Measurements from ENCODE around the gene ABI3BP. TPM values are rescaled to one million over a fixed set of nuclear protein-coding genes. Genes with fewer than 3 reads are reported as not detected.
A peak's percentile ranks its signal among the peaks of the same experiment; 100 is the strongest.
"Not testable (repeated sequence)": the region's sequence is repeated elsewhere in the genome, so short reads cannot be mapped to it uniquely, and the experiment has no call there.

Gene ABI3BP
- polyA plus RNA-seq, 1 of the 3 experiments (the other 2 are of a cell fraction): 8.4 TPM

GRCh38 chr3:100953103-100953502 lies 40.1 kb downstream of the ABI3BP start:
- Histone ChIP-seq H3K4me1 (ENCODE audit: control insufficient read depth in 1 of 2, insufficient read depth in 2 of 2, low read depth in 1 of 2, low read length in 1 of 2) (peaks cover 0 to 8% of the 10 kb centered on the region in 2 experiments; a peak in 2 of 4 replicates), H3K9ac (no peak overlapping the region), H3K4me3 (ENCODE audit: low read depth in 2 of 2, low read length in 1 of 2) (no peak overlapping the region), H4K20me1 (ENCODE audit: insufficient read depth) (no peaks in the 10 kb centered on the region), H3K27ac (ENCODE audit: low read depth in 2 of 2, low read length in 1 of 2) (no peak overlapping the region), H2AFZ (ENCODE audit: low read depth) (no peak overlapping the region), H3K36me3 (replicated peaks in 1 of 2; ENCODE audit: control insufficient read depth in 1 of 2, insufficient read depth in 2 of 2, low read length in 1 of 2) (no peaks in the 10 kb centered on the region), H3K9me3 (no peaks in the 10 kb centered on the region), H3K79me2 (ENCODE audit: insufficient read depth) (no peaks in the 10 kb centered on the region), H3K4me2 (no peak overlapping the region), H3K27me3 (ENCODE audit: insufficient read depth) (no peaks in the 10 kb centered on the region), H3K9me2 (no peaks in the 10 kb centered on the region), H3F3A (replicated peaks; ENCODE audit: insufficient read depth) (peaks cover 28% of the 10 kb centered on the region)
- TF ChIP-seq FOSL2 (IDR thresholded peaks at IDR 0.05; ENCODE audit: borderline replicate concordance, low read depth) (no peak), SMC3 (IDR thresholded peaks at IDR 0.05; ENCODE audit: low read depth, low read length) (no peak), NRF1 (IDR thresholded peaks at IDR 0.05; ENCODE audit: low read depth, low read length) (no peak), ZBTB33 (IDR thresholded peaks at IDR 0.05; ENCODE audit: borderline replicate concordance, low read depth) (no peak), EZH2phosphoT487 (IDR thresholded peaks at IDR 0.05; ENCODE audit: borderline replicate concordance, low read depth) (no peak), RXRA (IDR thresholded peaks at IDR 0.05; ENCODE audit: borderline replicate concordance, low read depth) (no peak), CTCF (IDR thresholded peaks at IDR 0.05) (peak; percentile 39)
- WGBS (ENCODE audit: low lambda C conversion rate): 62% methylated on average over 4 of the region's 4 CpGs
- DNase-seq: no peak
- POLR2A ChIA-PET: no interaction called here
- CTCF ChIA-PET: interaction anchor here (1.3 kb wide), 1 partner anchor 13 kb away, joined by 4 read pairs; no protein-coding TSS in a partner anchor

- CTCF ChIA-PET: interaction anchor here (0.6 kb wide), 1 partner anchor 249 kb away, joined by 3 read pairs; no protein-coding TSS in a partner anchor
- Histone ChIP-seq H2AFZ (ENCODE audit: low read depth) (no peak overlapping the region), H4K20me1 (ENCODE audit: insufficient read depth) (no peaks in the 10 kb centered on the region), H3K36me3 (replicated peaks in 1 of 2; ENCODE audit: control insufficient read depth in 1 of 2, insufficient read depth in 2 of 2, low read length in 1 of 2) (no peaks in the 10 kb centered on the region), H3K4me3 (ENCODE audit: low read depth in 2 of 2, low read length in 1 of 2) (no peak overlapping the region), H3K9me3 (no peaks in the 10 kb centered on the region), H3K9ac (no peak overlapping the region), H3K4me1 (ENCODE audit: control insufficient read depth in 1 of 2, insufficient read depth in 2 of 2, low read depth in 1 of 2, low read length in 1 of 2) (no peaks in the 10 kb centered on the region), H3K27me3 (ENCODE audit: insufficient read depth) (no peaks in the 10 kb centered on the region), H3F3A (replicated peaks; ENCODE audit: insufficient read depth) (no peaks in the 10 kb centered on the region), H3K4me2 (no peak overlapping the region), H3K27ac (ENCODE audit: low read depth in 2 of 2, low read length in 1 of 2) (no peak overlapping the region), H3K9me2 (no peaks in the 10 kb centered on the region), H3K79me2 (ENCODE audit: insufficient read depth) (no peaks in the 10 kb centered on the region)
- 83% methylated on average over 3 of the region's 3 CpGs for WGBS (ENCODE audit: low lambda C conversion rate)
- POLR2A ChIA-PET: no interaction called here
- no peak for TF ChIP-seq SMC3 (IDR thresholded peaks at IDR 0.05; ENCODE audit: low read depth, low read length)
- TF ChIP-seq TEAD4 (IDR thresholded peaks at IDR 0.05; ENCODE audit: borderline replicate concordance, insufficient read depth): no peak
- no peak for DNase-seq
These were observed 46.1 kb downstream of the ABI3BP start for GRCh38 chr3:100947119-100947518.

- H3K79me2 ChIP-seq (ENCODE audit: insufficient read depth); CTCF ChIA-PET; POLR2A ChIA-PET: not testable (repeated sequence)
These were observed 47.1 kb downstream of the ABI3BP start for GRCh38 chr3:100946096-100946495.

More at GRCh38 chr3:100946096-100946495, 47.1 kb downstream of the ABI3BP start:
- not testable (repeated sequence) for H3K4me1 ChIP-seq (ENCODE audit: control insufficient read depth in 1 of 2, insufficient read depth in 2 of 2, low read depth in 1 of 2, low read length in 1 of 2); DNase-seq; H3K36me3 ChIP-seq (replicated peaks in 1 of 2; ENCODE audit: control insufficient read depth in 1 of 2, insufficient read depth in 2 of 2, low read length in 1 of 2); H3K4me2 ChIP-seq; H3K9ac ChIP-seq; H3K9me3 ChIP-seq; H3K4me3 ChIP-seq (ENCODE audit: low read depth in 2 of 2, low read length in 1 of 2); H3K9me2 ChIP-seq; H4K20me1 ChIP-seq (ENCODE audit: insufficient read depth); H2AFZ ChIP-seq (ENCODE audit: low read depth); H3K27me3 ChIP-seq (ENCODE audit: insufficient read depth); H3F3A ChIP-seq (replicated peaks; ENCODE audit: insufficient read depth); H3K27ac ChIP-seq (ENCODE audit: low read depth in 2 of 2, low read length in 1 of 2)
- WGBS (ENCODE audit: low lambda C conversion rate): 97% methylated on average over 2 of the region's 2 CpGs
